HK-2 (cell line): Measurements from ENCODE around the gene PTPRCAP.
"Not testable (repeated sequence)": the region's sequence is repeated elsewhere in the genome, so short reads cannot be mapped to it uniquely, and the experiment has no call there.

ENCODE experiments used
- DNase-seq: peaks from one replicate; pipeline ENCODE4 v3.0.0-alpha.2; 2018; ENCODE audit not compliant: unreplicated experiment

Gene PTPRCAP

GRCh38 chr11:67440229-67441097 lies 3.0 kb upstream of the PTPRCAP start:
- DNase-seq: no peak

- no peak for DNase-seq
Observed at GRCh38 chr11:67439321-67440228, 2.1 kb upstream of the PTPRCAP start.

- DNase-seq: no peak
Observed at GRCh38 chr11:67438158-67438902, 848 bp upstream of the PTPRCAP start.

DNA sequence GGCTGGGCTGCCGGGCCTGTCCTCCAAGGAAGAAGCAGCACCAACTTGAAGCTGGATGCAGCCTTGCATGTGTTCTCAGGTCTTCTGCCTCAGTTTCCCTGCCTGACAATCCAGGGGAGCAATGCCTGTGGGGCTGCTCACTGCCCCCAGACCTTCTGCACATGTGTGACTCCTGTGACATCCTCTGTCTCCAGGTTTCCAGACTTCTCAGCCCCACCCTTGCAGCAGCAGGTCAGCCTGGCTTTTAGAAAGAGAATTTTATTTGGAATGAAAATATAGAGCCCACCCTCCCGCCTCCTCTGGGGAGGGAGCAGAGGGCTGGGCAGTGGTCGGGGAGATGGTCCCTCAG lies 301 bp upstream of the PTPRCAP start:
- DNase-seq: no peak

DNA sequence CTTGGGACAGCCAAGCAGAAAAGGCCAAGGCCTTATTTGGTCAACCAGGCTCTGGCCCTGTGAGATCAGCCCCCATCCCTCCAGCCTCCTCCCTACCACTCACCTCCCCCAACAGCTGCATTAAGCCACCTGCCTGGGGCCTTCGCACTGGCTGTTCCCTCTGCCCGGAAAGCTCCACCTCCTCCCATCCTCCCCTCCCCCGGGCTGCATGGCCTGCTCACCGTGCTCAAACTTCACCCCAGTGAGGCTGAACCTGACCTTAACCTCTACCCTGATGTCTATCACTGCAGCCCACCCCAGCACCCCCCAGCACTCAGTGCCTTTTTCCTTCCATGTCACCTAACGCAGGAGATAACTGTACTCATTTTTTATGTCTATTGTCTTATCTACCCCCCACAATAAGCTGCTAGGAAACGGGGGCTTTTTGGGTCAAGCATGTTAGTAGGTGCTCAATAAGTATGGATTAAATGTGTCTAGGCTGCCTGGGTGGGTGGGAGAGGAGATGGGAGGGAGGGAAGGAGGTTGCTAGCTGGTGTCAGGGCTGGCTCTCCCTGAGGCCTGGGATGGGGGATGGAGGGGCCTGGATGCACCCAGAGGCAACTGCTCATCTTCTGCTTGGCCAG lies 912 bp downstream of the PTPRCAP start:
- no peak for DNase-seq

DNA sequence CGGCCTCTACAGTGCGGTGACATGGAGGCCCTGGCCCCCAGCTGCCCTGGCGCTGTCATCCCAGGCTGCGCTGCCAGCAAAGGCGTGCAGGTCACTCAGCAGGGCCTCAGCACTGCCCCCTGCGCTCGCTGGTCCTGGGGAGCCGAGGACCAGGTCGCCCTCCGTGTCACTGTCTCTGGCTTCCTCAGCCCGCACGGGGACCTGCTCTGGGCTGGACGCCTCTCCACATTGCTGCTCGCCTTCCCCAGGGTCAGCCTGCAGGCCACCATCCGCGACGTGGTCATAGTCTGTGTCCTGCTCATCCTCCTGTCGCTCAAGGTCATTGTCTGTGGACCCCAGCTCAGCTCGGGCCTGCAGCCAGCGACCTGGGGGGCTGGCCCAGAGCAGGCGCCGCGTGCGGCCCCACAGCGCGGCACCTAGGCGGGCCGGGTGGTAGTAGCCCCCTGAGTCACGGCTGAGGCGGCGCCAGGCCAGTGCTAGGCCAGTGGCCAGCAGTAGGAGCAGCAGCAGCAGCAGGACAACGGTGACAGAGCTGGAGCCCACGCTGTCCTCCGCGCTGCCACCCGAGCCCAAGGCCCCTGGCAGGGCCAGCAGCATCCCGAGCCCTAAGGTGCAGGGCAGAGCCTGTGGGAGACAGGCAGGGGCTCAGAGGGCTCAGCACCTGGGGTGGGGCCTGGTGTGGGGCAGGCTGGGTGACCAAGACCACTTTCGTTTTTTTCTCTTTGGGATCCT lies 1.6 kb downstream of the PTPRCAP start:
- DNase-seq: no peak

DNA sequence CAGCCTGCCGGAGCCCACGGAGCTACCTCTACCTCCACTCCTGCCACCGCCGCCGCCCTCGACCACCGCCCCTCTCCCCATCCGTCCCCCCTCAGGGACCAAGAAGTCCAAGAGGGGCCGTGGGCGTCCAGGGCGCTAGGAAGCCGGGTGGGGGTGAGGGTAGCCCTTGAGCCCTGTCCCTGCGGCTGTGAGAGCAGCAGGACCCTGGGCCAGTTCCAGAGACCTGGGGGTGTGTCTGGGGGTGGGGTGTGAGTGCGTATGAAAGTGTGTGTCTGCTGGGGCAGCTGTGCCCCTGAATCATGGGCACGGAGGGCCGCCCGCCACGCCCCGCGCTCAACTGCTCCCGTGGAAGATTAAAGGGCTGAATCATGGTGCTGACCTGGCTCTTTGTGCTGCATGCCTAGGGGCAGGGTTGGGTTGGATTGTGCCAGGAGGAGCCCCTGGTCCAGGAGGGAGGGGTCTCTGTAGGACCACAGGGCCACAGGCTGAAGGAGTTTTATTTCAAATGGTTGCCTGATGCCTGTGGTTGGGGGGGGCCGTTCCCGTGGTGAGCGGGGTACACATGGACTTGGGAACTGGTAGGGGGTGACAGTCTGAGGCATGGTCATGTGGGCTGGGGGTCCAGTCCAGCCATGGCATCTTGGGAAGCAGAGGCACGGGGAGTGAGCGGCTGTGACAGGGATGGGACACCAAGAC lies 2.3 kb downstream of the PTPRCAP start:
- no peak for DNase-seq

DNA sequence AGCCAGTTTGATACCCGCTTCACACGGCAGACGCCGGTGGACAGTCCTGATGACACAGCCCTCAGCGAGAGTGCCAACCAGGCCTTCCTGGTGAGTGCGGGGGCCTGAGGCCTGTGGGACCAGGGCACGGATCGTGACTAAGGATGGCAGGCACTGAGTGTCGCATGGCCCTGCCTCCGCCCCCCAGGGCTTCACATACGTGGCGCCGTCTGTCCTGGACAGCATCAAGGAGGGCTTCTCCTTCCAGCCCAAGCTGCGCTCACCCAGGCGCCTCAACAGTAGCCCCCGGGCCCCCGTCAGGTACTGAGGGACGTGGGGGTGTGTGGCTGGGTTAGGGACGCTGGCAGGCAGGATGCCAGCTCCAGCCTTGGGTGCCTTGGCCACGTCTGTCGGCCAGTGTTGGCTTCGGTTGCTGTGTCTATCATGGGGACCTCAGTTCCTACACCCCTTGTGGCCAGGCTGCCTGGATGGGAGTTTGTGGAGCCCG lies 3.0 kb downstream of the PTPRCAP start:
- no peak for DNase-seq

DNA sequence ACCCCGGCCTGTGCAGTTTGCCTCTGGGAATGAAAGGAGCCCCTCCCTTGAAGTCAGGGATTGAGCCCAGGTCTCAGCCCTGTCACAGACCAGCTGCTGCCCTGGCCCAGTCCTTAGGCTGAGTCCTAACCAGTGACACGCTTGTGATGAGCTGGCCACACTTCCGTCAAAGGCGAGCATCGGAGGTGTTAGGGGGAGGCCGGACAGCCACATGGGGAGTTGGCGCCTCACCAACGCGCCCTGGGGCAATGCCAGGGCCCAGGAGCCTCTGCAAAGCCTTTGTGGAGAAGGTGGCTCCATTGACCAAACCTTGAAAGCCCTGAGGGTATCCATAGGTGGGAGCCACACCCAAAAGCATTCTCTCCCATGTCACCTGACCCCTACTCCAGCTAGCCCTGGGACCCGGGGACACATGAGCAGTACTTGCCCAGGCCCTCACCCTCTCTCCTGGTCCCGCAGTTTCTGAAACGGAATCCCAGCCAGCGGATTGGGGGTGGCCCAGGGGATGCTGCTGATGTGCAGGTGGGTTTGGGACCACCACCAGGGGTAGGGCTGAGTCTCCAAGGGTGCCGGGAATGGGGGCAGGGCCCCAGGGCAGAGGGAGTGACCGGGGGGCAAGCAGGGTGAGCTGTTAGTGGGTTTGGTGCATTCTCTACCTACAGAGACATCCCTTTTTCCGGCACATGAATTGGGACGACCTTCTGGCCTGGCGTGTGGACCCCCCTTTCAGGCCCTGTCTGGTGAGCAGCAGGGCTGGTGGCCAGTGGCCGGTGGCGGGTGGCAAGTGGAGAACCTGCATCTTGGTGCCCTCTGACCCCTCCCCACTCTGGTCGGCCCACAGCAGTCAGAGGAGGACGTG lies 3.7 kb downstream of the PTPRCAP start:
- no peak for DNase-seq

GRCh38 chr11:67432655-67433349 lies 4.7 kb downstream of the PTPRCAP start:
- DNase-seq: no peak

- DNase-seq: no peak
Observed at GRCh38 chr11:67431346-67432249, 5.9 kb downstream of the PTPRCAP start.

DNA sequence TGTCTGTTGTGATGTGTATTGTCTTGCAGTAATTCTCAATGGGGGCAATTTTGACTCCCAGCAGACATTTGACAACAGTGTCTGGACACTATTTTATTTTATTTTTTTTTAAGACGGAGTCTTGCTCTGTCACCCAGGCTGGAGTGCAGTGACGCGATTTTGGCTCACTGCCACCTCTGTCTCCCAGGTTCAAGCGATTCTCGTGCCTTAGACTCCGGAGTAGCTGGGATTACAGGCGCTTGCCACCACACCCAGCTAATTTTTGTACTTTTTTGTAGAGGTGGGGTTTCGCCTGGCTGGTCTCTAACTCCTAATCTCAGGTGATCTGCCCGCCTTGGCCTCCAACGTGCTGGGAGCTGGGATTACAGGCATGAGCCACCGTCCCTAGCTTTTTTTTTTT lies 7.8 kb downstream of the PTPRCAP start:
- DNase-seq: no peak

- no peak for DNase-seq
Observed at GRCh38 chr11:67429038-67429668, 8.3 kb downstream of the PTPRCAP start.

DNA sequence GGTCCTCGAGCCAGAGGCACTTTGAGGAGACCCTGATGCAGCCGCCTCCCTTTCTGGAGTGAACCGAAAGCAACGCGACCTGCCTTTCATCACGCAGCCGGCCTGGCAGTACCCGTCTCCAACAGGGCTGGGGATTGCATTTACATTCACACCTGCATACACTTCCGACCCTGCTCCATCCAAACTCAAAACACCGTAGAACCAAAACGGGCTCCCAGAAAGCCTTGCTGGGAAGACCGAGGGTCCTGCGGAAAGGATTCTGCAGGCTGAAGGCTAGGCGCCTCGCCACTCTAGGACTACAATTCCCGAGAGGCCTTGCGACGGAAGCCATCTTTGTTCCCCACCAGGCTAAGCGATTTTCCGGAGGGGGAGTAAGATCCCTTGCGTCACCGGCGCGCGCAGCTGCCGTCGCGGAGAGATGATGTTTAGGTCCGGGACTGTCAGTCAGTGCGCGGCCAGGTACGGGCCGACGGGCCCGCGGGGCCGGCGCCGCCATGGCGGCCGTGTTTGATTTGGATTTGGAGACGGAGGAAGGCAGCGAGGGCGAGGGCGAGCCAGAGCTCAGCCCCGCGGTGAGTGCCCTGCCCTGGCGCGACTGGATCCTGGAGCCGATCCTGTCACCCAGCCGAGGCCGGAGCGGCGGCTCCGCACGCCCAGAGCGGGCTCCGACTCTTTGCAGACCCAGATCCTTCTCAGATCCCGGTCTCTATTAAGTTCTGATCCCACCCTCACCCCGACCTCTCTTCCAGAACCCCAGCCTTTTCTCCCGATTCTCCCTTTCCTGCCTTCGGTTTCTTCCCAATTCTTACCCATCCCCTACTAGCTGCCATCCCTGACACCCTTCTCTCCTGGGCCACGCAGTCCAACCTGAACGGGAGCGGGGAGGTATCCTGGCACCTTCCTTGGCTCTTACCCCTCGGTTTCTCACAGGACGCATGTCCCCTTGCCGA lies 9.2 kb downstream of the PTPRCAP start, which contains the start of gene RPS6KB2:
RPS6KB2 (plus strand) TSS at position 443 of the 950 bp plus-strand sequence; CDS start at position 495, 52 bp downstream.
- peak; percentile 90 for DNase-seq

DNA sequence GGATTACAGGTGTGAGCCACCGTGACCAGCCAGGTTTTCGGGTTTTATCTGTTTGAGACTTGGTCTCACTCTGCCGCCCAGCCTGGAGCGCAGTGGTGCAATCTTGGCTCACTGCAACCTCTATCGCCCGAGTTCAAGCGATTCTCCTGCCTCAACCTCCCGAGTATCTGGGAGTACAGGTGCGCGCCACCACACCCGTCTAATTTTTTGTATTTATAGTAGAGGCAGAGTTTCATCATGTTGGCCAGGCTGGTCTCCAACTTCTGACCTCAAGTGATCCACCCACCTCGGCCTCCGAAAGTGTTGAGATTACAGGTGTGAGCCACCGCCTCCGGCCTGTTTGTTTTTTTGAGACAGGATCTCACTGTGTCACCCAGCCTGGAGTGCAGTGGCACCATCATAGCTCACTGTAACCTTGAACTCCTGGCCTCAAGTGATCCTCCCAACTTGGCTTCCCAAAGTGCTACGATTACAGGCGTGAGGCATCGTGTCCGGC lies 10.1 kb downstream of the PTPRCAP start:
- DNase-seq: not testable (repeated sequence)
